Upper lobe of left lung (tissue), 6 donors: ENCODE results near the gene LAMC2. TPM values are rescaled to one million over a fixed set of nuclear protein-coding genes. Genes with fewer than 3 reads are reported as not detected.

Source experiments
- ATAC-seq, 2 donors: fragments of 200-7000 bp; cut with Tn5 transposase; one replicate each; pipeline ENCODE4 v1.9.1; 2022; ENCODE audit warnings: mild to moderate bottlenecking in 2 of 2, moderate library complexity in 2 of 2; ENCODE audit not compliant: low FRiP score in 2 of 2
- DNase-seq, 2 donors: peaks; one replicate each; pipeline ENCODE4 v3.0.0-alpha.2; 2019 to 2020
- H3K27ac ChIP-seq, 4 donors: fragments of 200-600 bp; sonication (generic); one replicate each; pipeline ENCODE4 v1.5.1; 2016 to 2019
- H3K27me3 ChIP-seq, 4 donors: fragments of 200-600 bp; sonication (generic); one replicate each; pipeline ENCODE4 v1.5.1; 2017 to 2019
- H3K36me3 ChIP-seq, 4 donors: fragments of 200-600 bp; sonication (generic); one replicate each; pipeline ENCODE4 v1.5.1; 2016 to 2019
- H3K4me1 ChIP-seq, 4 donors: fragments of 200-600 bp; sonication (generic); one replicate each; pipeline ENCODE4 v1.5.1; 2018 to 2019
- H3K4me3 ChIP-seq, 4 donors: fragments of 200-600 bp; sonication (generic); one replicate each; pipeline ENCODE4 v1.5.1; 2017 to 2019; ENCODE audit warnings: mild to moderate bottlenecking in 2 of 4, moderate library complexity in 1 of 4
- H3K9me3 ChIP-seq, 4 donors: fragments of 200-600 bp; sonication (generic); one replicate each; pipeline ENCODE4 v1.5.1; 2018 to 2019
- EP300 ChIP-seq, 4 donors: sonication (generic); formaldehyde crosslinking; IDR thresholded peaks; one replicate each; pipeline ENCODE4 v1.5.1; 2017; ENCODE audit warnings: antibody characterized with exemption in 4 of 4, control low read depth in 2 of 4
- POLR2A ChIP-seq, 4 donors: fragments of 450-650 bp; IDR thresholded peaks; one replicate each; pipeline ENCODE4 v1.5.1; 2016 to 2017; ENCODE audit warnings: antibody characterized with exemption in 4 of 4, mild to moderate bottlenecking in 2 of 4
- POLR2AphosphoS5 ChIP-seq, 2 donors: sonication (generic); formaldehyde crosslinking; IDR thresholded peaks; one replicate each; pipeline ENCODE4 v1.5.1; 2017; ENCODE audit warnings: antibody characterized with exemption in 2 of 2
- WGBS, 2 donors: methylation state at CpG; one replicate each; pipeline ENCODE4 v1.1.5; 2017 to 2018; 5-methylcytosine and 5-hydroxymethylcytosine counted together
- total RNA-seq, 6 donors: library from RNA; depleted of rRNA in 4 of 6; stranded (reverse); fragments of >200 nt in 4 of 6; gene quantifications; one replicate each; pipeline versions ENCODE4 v1.1.0 to v1.2.1, GENCODE V29; 2016 to 2021
- TF ChIP-seq, protein P1 (sequence below), 6 experiments: fragments of 450-650 bp in 4 of 6; fragments of 200-600 bp in 2 of 6; sonication (generic) in 2 of 6; IDR thresholded peaks; one replicate each; pipeline ENCODE4 v1.5.1; 2016 to 2019; ENCODE audit warnings: antibody characterized with exemption in 6 of 6
- donor health status: DM: no; HTN: no; CAD: no; lungs with moderate emphysema.
- donor health status: DM: no; HTN: yes; CAD: no; lungs with severe emphysema.

The LAMC2 gene
- total RNA-seq, 6 donors from 2014 or later: 10.5 to 74.6 (median 46.1) TPM

DNA sequence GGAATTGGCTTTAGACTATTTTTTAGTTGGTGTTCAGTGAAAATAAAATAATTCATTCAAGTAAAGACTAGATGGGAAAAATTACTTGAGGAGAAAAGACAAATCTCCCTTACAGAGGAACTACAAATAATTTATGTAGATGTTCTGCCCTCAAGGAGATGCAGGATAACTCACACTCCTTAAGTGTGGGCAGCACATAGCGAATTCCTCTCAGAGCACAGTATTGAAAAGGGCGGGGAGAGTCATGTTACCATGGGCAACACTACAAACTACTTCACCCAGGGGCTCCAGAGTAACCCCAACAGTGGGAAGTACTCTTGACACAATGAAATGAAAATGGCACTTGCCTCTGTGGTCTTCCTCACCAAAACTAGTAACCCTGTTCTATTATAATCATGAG lies 20.6 kb upstream of the LAMC2 start:
- Histone ChIP-seq H3K4me1 (no peaks in the 10 kb centered on the region), H3K27me3 (no peaks in the 10 kb centered on the region), H3K4me3 (no peak overlapping the region), H3K27ac (no peak overlapping the region), H3K9me3 (no peaks in the 10 kb centered on the region), H3K36me3 (no peaks in the 10 kb centered on the region)
- WGBS, 2 donors: 92% methylated on average over 2 of the region's 2 CpGs
- no peak for DNase-seq
- no peak for ATAC-seq
- TF ChIP-seq, protein P1, sequence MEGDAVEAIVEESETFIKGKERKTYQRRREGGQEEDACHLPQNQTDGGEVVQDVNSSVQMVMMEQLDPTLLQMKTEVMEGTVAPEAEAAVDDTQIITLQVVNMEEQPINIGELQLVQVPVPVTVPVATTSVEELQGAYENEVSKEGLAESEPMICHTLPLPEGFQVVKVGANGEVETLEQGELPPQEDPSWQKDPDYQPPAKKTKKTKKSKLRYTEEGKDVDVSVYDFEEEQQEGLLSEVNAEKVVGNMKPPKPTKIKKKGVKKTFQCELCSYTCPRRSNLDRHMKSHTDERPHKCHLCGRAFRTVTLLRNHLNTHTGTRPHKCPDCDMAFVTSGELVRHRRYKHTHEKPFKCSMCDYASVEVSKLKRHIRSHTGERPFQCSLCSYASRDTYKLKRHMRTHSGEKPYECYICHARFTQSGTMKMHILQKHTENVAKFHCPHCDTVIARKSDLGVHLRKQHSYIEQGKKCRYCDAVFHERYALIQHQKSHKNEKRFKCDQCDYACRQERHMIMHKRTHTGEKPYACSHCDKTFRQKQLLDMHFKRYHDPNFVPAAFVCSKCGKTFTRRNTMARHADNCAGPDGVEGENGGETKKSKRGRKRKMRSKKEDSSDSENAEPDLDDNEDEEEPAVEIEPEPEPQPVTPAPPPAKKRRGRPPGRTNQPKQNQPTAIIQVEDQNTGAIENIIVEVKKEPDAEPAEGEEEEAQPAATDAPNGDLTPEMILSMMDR (IDR thresholded peaks at IDR 0.05): no peak
- TF ChIP-seq EP300 (IDR thresholded peaks at IDR 0.05) (no peak), POLR2AphosphoS5 (IDR thresholded peaks at IDR 0.05) (no peak), POLR2A (IDR thresholded peaks at IDR 0.05) (no peak)

DNA sequence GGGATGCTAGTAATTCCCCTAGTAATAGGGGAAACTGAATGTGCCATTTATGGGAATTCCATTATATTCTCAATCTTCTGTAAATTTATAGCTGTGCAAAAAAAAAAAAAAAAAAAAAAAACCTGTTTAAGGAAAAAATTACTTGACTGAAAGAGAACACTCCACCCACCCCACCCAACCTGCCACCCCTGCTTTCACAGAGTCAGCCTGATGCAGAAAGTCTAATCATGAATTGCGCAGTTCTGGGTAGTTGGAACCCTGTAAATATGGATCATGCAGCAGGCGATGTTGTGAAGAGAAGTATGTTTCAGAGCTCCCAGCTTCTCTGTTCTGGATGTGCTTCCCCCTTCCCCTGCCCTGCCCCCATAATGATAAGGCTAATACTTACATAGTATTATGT lies 19.6 kb upstream of the LAMC2 start:
- Histone ChIP-seq H3K36me3 (no peaks in the 10 kb centered on the region), H3K9me3 (no peaks in the 10 kb centered on the region), H3K27ac (no peak overlapping the region), H3K4me3 (no peak overlapping the region), H3K4me1 (no peaks in the 10 kb centered on the region), H3K27me3 (no peaks in the 10 kb centered on the region)
- WGBS, 2 donors: 95 to 100% methylated on average over 2 of the region's 2 CpGs
- TF ChIP-seq, protein P1 (IDR thresholded peaks at IDR 0.05): no peak
- TF ChIP-seq POLR2A (IDR thresholded peaks at IDR 0.05): no peak
- TF ChIP-seq EP300 (IDR thresholded peaks at IDR 0.05): no peak
- no peak for TF ChIP-seq POLR2AphosphoS5 (IDR thresholded peaks at IDR 0.05)
- no peak for DNase-seq
- ATAC-seq: no peak

DNA sequence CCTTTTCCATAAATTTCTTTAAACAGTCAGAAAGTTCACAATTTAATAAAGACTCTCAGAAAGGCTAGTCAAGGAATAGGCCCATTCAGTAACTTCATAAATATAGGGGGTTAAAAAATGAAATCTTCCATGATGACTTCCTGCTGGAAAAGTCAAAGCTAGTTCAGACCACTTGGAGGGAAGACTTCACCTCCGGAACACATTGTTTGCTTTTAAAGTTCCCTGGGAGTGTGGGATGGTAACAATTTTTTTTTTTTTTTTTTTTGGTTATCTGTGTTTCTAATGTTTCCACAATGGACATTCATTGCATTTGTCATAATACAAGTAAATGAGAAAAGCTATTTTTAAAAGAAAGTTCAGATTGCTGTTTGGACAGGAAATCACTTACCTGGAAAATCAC lies 18.4 kb upstream of the LAMC2 start:
- H3K36me3 ChIP-seq: no peaks in the 10 kb centered on the region
- no peak overlapping the region for H3K27ac ChIP-seq
- H3K27me3 ChIP-seq: no peaks in the 10 kb centered on the region
- WGBS, 2 donors: 38 to 50% methylated on average over 1 of the region's 1 CpG
- H3K9me3 ChIP-seq: no peaks in the 10 kb centered on the region
- TF ChIP-seq, protein P1 (IDR thresholded peaks at IDR 0.05): no peak
- no peak for TF ChIP-seq POLR2A (IDR thresholded peaks at IDR 0.05)
- no peak overlapping the region for H3K4me3 ChIP-seq
- no peaks in the 10 kb centered on the region for H3K4me1 ChIP-seq
- DNase-seq: no peak
- ATAC-seq: no peak

DNA sequence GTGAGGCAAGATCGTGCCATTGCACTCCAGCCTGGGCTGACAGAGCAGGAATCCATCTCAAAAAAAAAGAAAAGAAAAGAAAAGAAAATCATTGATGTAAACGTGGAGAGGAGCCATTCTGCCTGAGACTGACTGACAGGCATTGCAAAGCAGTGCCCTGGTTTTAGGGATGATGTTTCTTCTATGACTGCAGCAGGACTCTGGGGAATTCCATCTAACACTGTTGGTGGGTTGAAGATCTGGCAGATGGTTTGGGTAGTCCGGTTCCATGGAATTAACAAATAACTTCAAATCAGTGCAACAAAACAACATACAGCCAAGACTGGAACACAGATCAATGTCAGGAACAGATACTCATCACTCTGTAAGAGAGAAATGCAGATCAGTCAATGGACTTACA lies 17.8 kb upstream of the LAMC2 start:
- 60 to 87% methylated on average over 3 of the region's 3 CpGs for WGBS, 2 donors
- ATAC-seq (no peak), DNase-seq (no peak)
- Histone ChIP-seq H3K4me3 (no peak overlapping the region), H3K27me3 (no peaks in the 10 kb centered on the region), H3K4me1 (no peaks in the 10 kb centered on the region), H3K27ac (no peak overlapping the region), H3K36me3 (no peaks in the 10 kb centered on the region), H3K9me3 (no peaks in the 10 kb centered on the region)
- TF ChIP-seq POLR2AphosphoS5 (IDR thresholded peaks at IDR 0.05): no peak
- TF ChIP-seq POLR2A (IDR thresholded peaks at IDR 0.05): no peak
- TF ChIP-seq, protein P1 (IDR thresholded peaks at IDR 0.05): no peak
- no peak for TF ChIP-seq EP300 (IDR thresholded peaks at IDR 0.05)

DNA sequence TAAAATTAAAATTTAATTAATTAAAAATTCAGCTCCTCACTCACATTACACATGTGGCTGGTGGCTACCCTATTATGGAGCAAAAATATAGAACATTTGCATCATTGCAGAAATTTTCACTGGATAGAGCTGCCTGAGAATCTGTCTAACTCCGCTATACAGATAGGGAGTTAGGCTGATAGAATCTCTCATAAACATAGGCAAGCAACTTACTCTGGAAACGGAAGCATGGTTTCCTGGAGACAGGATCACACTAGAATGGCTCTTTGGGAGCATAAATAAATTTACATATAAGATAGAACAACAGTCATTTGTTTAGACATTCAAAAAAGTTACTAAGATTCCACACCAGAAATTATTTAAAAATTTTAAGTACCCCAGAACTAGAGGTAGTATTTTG lies 12.2 kb upstream of the LAMC2 start:
- Histone ChIP-seq H3K4me3 (no peak overlapping the region), H3K4me1 (no peaks in the 10 kb centered on the region), H3K9me3 (no peaks in the 10 kb centered on the region), H3K27me3 (no peaks in the 10 kb centered on the region), H3K36me3 (no peaks in the 10 kb centered on the region), H3K27ac (peak overlapping the region in 1 of 4 donors; percentile 3)
- ATAC-seq: no peak
- WGBS, 2 donors: 59 to 70% methylated on average over 2 of the region's 2 CpGs
- no peak for DNase-seq
- TF ChIP-seq POLR2A (IDR thresholded peaks at IDR 0.05) (no peak), EP300 (IDR thresholded peaks at IDR 0.05) (no peak), POLR2AphosphoS5 (IDR thresholded peaks at IDR 0.05) (no peak)
- TF ChIP-seq, protein P1 (IDR thresholded peaks at IDR 0.05): no peak
